HepG2 (cell line): ENCODE results near the gene TEKT5. TPM values are rescaled to one million over a fixed set of nuclear protein-coding genes. Genes with fewer than 3 reads are reported as not detected.

ENCODE experiments used
- ESRRA ChIP-seq: sonication (generic); formaldehyde crosslinking; IDR thresholded peaks from 2 replicates; pipeline ENCODE4 v1.5.1; 2020; ENCODE audit warnings: mild to moderate bottlenecking, low read depth, missing genetic modification reagents
- GFI1 ChIP-seq: sonication (generic); formaldehyde crosslinking; IDR thresholded peaks from 2 replicates; pipeline ENCODE4 v1.5.0; 2020; ENCODE audit warnings: missing genetic modification reagents, mild to moderate bottlenecking, borderline replicate concordance
- MBD4 ChIP-seq: IDR thresholded peaks from 2 replicates; pipeline ENCODE4 v1.6.1; 2012; ENCODE audit warnings: low read length, inconsistent platforms, borderline replicate concordance
- NKX3-1 ChIP-seq: sonication (generic); formaldehyde crosslinking; IDR thresholded peaks from 2 replicates; pipeline ENCODE4 v1.5.0; 2020; ENCODE audit warnings: missing genetic modification reagents
- SMYD3 ChIP-seq: sonication (generic); formaldehyde crosslinking; IDR thresholded peaks from 2 replicates; pipeline ENCODE4 v1.8.1; 2023; ENCODE audit warnings: mild to moderate bottlenecking, missing genetic modification reagents
- SOX5 ChIP-seq: IDR thresholded peaks from 2 replicates; pipeline ENCODE4 v1.6.1; 2016; ENCODE audit warnings: borderline replicate concordance
- SUZ12 ChIP-seq: fragments of 150-350 bp; IDR thresholded peaks from 2 replicates; pipeline ENCODE4 v1.6.1; 2014; ENCODE audit warnings: low read depth, low read length
- TCF7L2 ChIP-seq: IDR thresholded peaks from 2 replicates; pipeline ENCODE4 v1.6.1; 2011; ENCODE audit warnings: mild to moderate bottlenecking, low read depth, low read length, moderate library complexity
- ZNF205 ChIP-seq: IDR thresholded peaks from 2 replicates; pipeline ENCODE4 v1.6.1; 2018; ENCODE audit warnings: missing biosample characterization, missing genetic modification reagents
- ZNF207 ChIP-seq: fragments of 450-650 bp; IDR thresholded peaks from 2 replicates; pipeline ENCODE4 v1.6.1; 2016; ENCODE audit warnings: antibody characterized with exemption, borderline replicate concordance
- ZNF432 ChIP-seq: sonication (generic); formaldehyde crosslinking; IDR thresholded peaks from 2 replicates; pipeline ENCODE4 v1.5.0; 2020; ENCODE audit warnings: missing genetic modification reagents, mild to moderate bottlenecking, borderline replicate concordance
- polyA plus RNA-seq, 8 experiments: library from polyadenylated mRNA; depleted of rRNA in 3 of 8; stranded (reverse) in 7 of 8; unstranded in 1 of 8; fragments of >200 nt; fragmentation: Illumina TruSeq in 4 of 8; extraction: Trizol in 4 of 8; gene quantifications; 2 replicates each; pipeline versions ENCODE4 v1.2.1 to v1.2.3, GENCODE V29; 2011 to 2016; ENCODE audit warnings: low read depth in 4 of 8, missing spikeins in 1 of 8, mixed read lengths in 1 of 8; ENCODE audit not compliant: insufficient read depth in 1 of 8
- total RNA-seq, 5 experiments: library from RNA; depleted of rRNA; stranded (reverse); fragments of >200 nt; fragmentation: Illumina TruSeq; extraction: Trizol; gene quantifications; 2 replicates each; pipeline ENCODE4 v1.2.3, GENCODE V29; 2016; ENCODE audit warnings: low read depth in 1 of 5
- TF ChIP-seq, protein P1 (sequence below): sonication (generic); formaldehyde crosslinking; IDR thresholded peaks from 2 replicates; pipeline ENCODE4 v1.5.0; 2020; ENCODE audit warnings: mild to moderate bottlenecking, missing genetic modification reagents, borderline replicate concordance
- TF ChIP-seq, protein P2 (sequence below): sonication (generic); formaldehyde crosslinking; IDR thresholded peaks from 2 replicates; pipeline ENCODE4 v1.8.0; 2022; ENCODE audit warnings: mild to moderate bottlenecking, missing genetic modification reagents, moderate library complexity
- TF ChIP-seq, protein P3 (sequence below): sonication (generic); formaldehyde crosslinking; IDR thresholded peaks from 2 replicates; pipeline ENCODE4 v1.5.1; 2020; ENCODE audit warnings: missing genetic modification reagents, mild to moderate bottlenecking, borderline replicate concordance
- TF ChIP-seq, protein P4 (sequence below): sonication (generic); formaldehyde crosslinking; IDR thresholded peaks from 2 replicates; pipeline ENCODE4 v1.4.0; 2020; ENCODE audit warnings: missing genetic modification reagents, borderline replicate concordance
- TF ChIP-seq, protein P5 (sequence below): sonication (generic); formaldehyde crosslinking; IDR thresholded peaks from 2 replicates; pipeline ENCODE4 v1.8.1; 2023; ENCODE audit warnings: missing genetic modification reagents, inconsistent platforms, borderline replicate concordance
- TF ChIP-seq, protein P6 (sequence below): sonication (generic); formaldehyde crosslinking; IDR thresholded peaks from 2 replicates; pipeline ENCODE4 v1.4.0; 2020; ENCODE audit warnings: mild to moderate bottlenecking, missing genetic modification reagents

The TEKT5 gene
- total and polyA plus RNA-seq, 2 of the 13 experiments (the other 11 are each of a cell fraction or from before 2014, with no cell fraction given) = 0.16 TPM; not detected in 1

DNA sequence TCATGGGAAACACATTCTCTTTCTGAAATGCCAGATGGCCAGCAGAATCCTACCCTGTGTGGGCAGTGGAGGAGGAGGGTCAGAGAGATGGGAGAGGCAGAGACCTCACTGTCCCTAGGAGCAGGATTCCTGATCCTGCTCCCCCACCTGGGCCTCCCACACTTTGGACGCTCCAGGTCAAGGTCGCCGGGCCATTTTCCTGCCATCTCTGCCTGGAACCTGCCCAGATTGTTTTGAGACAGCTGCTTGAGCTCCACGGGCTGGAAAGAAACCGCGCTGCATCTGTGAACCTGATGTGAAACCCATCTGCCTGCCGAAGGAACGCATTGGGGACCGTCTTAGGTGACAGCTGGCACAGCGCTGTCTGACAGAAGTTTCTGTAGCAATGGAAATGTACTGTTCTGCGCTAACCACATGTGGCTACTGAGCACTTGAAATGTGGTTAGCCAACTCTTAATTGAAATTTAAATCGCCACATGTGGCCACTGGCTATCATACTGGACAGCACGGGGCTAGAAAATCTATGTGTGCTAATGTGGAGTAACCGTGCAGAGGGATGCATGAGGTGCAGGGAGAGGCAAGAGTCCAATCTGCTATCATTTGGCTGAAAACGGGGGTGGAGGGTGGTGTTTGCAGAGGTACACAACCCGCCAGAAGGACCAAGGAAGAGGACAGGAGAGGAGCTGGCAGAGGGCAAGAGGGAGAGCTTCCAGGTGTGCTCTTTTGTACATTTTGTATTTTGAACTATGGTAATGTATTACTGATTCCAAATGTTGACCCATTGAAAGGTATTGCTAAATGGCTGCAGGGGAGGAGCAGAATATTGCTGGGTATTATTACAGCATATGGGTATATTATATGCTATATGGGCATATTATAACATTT is 33.5 kb upstream of the TEKT5 start (continued):
- TF ChIP-seq, protein P1, sequence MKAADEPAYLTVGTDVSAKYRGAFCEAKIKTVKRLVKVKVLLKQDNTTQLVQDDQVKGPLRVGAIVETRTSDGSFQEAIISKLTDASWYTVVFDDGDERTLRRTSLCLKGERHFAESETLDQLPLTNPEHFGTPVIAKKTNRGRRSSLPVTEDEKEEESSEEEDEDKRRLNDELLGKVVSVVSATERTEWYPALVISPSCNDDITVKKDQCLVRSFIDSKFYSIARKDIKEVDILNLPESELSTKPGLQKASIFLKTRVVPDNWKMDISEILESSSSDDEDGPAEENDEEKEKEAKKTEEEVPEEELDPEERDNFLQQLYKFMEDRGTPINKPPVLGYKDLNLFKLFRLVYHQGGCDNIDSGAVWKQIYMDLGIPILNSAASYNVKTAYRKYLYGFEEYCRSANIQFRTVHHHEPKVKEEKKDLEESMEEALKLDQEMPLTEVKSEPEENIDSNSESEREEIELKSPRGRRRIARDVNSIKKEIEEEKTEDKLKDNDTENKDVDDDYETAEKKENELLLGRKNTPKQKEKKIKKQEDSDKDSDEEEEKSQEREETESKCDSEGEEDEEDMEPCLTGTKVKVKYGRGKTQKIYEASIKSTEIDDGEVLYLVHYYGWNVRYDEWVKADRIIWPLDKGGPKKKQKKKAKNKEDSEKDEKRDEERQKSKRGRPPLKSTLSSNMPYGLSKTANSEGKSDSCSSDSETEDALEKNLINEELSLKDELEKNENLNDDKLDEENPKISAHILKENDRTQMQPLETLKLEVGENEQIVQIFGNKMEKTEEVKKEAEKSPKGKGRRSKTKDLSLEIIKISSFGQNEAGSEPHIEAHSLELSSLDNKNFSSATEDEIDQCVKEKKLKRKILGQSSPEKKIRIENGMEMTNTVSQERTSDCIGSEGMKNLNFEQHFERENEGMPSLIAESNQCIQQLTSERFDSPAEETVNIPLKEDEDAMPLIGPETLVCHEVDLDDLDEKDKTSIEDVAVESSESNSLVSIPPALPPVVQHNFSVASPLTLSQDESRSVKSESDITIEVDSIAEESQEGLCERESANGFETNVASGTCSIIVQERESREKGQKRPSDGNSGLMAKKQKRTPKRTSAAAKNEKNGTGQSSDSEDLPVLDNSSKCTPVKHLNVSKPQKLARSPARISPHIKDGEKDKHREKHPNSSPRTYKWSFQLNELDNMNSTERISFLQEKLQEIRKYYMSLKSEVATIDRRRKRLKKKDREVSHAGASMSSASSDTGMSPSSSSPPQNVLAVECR (CRISPR knock-in tag) = peak; percentile 47; the same call in 1 of the 2 replicates
- TF ChIP-seq, protein P2, sequence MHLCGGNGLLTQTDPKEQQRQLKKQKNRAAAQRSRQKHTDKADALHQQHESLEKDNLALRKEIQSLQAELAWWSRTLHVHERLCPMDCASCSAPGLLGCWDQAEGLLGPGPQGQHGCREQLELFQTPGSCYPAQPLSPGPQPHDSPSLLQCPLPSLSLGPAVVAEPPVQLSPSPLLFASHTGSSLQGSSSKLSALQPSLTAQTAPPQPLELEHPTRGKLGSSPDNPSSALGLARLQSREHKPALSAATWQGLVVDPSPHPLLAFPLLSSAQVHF (CRISPR knock-in tag) = no peak
- TF ChIP-seq, protein P3, sequence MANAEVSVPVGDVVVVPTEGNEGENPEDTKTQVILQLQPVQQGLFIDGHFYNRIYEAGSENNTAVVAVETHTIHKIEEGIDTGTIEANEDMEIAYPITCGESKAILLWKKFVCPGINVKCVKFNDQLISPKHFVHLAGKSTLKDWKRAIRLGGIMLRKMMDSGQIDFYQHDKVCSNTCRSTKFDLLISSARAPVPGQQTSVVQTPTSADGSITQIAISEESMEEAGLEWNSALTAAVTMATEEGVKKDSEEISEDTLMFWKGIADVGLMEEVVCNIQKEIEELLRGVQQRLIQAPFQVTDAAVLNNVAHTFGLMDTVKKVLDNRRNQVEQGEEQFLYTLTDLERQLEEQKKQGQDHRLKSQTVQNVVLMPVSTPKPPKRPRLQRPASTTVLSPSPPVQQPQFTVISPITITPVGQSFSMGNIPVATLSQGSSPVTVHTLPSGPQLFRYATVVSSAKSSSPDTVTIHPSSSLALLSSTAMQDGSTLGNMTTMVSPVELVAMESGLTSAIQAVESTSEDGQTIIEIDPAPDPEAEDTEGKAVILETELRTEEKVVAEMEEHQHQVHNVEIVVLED (CRISPR knock-in tag) = no peak; the same call in 1 of the 2 replicates
- TF ChIP-seq ZNF432 (CRISPR knock-in tag) (no peak), MBD4 (no peak), ZNF207 (no peak), ZNF205 (peak; percentile 94), SOX5 (peak; percentile 74), ESRRA (CRISPR knock-in tag) (peak; percentile 95), GFI1 (CRISPR knock-in tag) (peak; percentile 85), NKX3-1 (no peak), SUZ12 (no peak), TCF7L2 (no peak), SMYD3 (CRISPR knock-in tag) (no peak)
- TF ChIP-seq, protein P4, sequence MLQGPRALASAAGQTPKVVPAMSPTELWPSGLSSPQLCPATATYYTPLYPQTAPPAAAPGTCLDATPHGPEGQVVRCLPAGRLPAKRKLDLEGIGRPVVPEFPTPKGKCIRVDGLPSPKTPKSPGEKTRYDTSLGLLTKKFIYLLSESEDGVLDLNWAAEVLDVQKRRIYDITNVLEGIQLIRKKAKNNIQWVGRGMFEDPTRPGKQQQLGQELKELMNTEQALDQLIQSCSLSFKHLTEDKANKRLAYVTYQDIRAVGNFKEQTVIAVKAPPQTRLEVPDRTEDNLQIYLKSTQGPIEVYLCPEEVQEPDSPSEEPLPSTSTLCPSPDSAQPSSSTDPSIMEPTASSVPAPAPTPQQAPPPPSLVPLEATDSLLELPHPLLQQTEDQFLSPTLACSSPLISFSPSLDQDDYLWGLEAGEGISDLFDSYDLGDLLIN = no peak
- TF ChIP-seq, protein P5, sequence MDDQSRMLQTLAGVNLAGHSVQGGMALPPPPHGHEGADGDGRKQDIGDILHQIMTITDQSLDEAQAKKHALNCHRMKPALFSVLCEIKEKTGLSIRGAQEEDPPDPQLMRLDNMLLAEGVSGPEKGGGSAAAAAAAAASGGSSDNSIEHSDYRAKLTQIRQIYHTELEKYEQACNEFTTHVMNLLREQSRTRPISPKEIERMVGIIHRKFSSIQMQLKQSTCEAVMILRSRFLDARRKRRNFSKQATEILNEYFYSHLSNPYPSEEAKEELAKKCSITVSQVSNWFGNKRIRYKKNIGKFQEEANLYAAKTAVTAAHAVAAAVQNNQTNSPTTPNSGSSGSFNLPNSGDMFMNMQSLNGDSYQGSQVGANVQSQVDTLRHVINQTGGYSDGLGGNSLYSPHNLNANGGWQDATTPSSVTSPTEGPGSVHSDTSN (CRISPR knock-in tag) = no peak
- TF ChIP-seq, protein P6, sequence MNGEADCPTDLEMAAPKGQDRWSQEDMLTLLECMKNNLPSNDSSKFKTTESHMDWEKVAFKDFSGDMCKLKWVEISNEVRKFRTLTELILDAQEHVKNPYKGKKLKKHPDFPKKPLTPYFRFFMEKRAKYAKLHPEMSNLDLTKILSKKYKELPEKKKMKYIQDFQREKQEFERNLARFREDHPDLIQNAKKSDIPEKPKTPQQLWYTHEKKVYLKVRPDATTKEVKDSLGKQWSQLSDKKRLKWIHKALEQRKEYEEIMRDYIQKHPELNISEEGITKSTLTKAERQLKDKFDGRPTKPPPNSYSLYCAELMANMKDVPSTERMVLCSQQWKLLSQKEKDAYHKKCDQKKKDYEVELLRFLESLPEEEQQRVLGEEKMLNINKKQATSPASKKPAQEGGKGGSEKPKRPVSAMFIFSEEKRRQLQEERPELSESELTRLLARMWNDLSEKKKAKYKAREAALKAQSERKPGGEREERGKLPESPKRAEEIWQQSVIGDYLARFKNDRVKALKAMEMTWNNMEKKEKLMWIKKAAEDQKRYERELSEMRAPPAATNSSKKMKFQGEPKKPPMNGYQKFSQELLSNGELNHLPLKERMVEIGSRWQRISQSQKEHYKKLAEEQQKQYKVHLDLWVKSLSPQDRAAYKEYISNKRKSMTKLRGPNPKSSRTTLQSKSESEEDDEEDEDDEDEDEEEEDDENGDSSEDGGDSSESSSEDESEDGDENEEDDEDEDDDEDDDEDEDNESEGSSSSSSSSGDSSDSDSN = peak; percentile 59
